ENCODE measurements around the gene HOXC5. TPM values are rescaled to one million over a fixed set of nuclear protein-coding genes. Genes with fewer than 3 reads are reported as not detected.

Gene HOXC5
- total RNA-seq (2014; rRNA removed; shearing (Covaris generic)) (not detected in 2 replicates), total RNA-seq (2022) (not detected in 2 replicates), Bru-seq, nascent RNA (not detected), BruChase-seq, experiment 1, labeled RNA remaining after a 6-hour chase (not detected), BruChase-seq, experiment 2, labeled RNA remaining after a 2-hour chase (percentile 27 among the genes with signal in this experiment)
- long read RNA-seq = 0 reads

DNA sequence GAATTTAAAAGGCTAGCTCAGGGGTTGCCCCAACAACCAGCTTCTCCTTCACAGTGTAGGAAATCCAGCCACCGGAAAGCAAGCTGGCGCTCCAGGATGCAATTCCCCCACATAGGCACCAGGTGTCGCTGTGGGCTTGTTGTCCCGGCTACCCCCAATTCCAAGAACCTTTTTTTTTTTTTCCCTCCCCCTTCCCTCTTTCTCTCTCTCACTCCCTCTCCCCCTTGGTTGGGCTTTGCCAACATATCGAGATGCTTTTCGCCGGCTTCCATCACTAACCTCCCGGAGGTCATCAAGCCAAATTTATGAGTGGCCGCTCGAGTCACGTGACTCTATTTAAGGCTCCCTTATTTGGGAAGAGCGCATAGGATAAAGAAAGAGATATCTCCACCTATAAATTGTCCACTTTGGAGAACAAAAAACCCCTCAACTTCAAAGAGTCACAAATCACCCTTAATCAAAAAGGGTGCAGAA is at the start of gene HOXC5:
HOXC5 (plus strand) TSS at position 424 of the 474 bp plus-strand sequence. CDS start 73 bp downstream, outside the sequence.
- H3K27ac ChIP-seq (ENCODE audit: low read depth, low read length, poor library complexity, severe bottlenecking) = no peak within 1 kb of the TSS
- no peaks in the 10 kb centered on the region for H3K9me3 ChIP-seq (ENCODE audit: low read length)
- TF ChIP-seq, protein P1, sequence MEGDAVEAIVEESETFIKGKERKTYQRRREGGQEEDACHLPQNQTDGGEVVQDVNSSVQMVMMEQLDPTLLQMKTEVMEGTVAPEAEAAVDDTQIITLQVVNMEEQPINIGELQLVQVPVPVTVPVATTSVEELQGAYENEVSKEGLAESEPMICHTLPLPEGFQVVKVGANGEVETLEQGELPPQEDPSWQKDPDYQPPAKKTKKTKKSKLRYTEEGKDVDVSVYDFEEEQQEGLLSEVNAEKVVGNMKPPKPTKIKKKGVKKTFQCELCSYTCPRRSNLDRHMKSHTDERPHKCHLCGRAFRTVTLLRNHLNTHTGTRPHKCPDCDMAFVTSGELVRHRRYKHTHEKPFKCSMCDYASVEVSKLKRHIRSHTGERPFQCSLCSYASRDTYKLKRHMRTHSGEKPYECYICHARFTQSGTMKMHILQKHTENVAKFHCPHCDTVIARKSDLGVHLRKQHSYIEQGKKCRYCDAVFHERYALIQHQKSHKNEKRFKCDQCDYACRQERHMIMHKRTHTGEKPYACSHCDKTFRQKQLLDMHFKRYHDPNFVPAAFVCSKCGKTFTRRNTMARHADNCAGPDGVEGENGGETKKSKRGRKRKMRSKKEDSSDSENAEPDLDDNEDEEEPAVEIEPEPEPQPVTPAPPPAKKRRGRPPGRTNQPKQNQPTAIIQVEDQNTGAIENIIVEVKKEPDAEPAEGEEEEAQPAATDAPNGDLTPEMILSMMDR (conservative IDR thresholded peaks at IDR 0.05; ENCODE audit: low read length) = peak; percentile 99
- TF ChIP-seq EZH2phosphoT487 (IDR thresholded peaks at IDR 0.05; ENCODE audit: borderline replicate concordance, low read depth, low read length) = no peak
- POLR2A ChIA-PET = interaction anchor here (0.8 to 1.8 kb wide), 7 partner anchors 9 to 169 kb away, joined by 3 to 10 read pairs (median 3); partner anchors contain the start of gene HOXC4
- CTCF ChIA-PET (ENCODE audit: unreplicated experiment) = interaction anchor here (0.5 to 1.4 kb wide), 8 partner anchors 9 to 170 kb away, joined by 3 to 10 read pairs (median 3); no protein-coding TSS in a partner anchor
- no peaks in the 10 kb centered on the region for H3K79me2 ChIP-seq (ENCODE audit: insufficient read depth, low read depth, low read length)
- peak within 1 kb of the TSS; percentile 52 for H3K4me2 ChIP-seq (ENCODE audit: low read length)
- BruUV-seq (replicated peaks) = no TSS peak
- H4K20me1 ChIP-seq (ENCODE audit: insufficient read depth, low read length) = no peaks in the 10 kb centered on the region
- H3K36me3 ChIP-seq (ENCODE audit: insufficient read depth, low read length) = no peaks in the 10 kb centered on the region
- H2AFZ ChIP-seq (ENCODE audit: low read length) = peak within 1 kb of the TSS; percentile 33; the same call in 1 of the 2 replicates
- peak; percentile 75 for DNase-seq (ENCODE audit: low spot score)
- H3K9me2 ChIP-seq (ENCODE audit: insufficient read depth, low read length) = no peaks in the 10 kb centered on the region
- H3K4me3 ChIP-seq (ENCODE audit: low read depth, low read length, poor library complexity, severe bottlenecking) = peak within 1 kb of the TSS; percentile 47
- H3K4me1 ChIP-seq (ENCODE audit: insufficient read depth, low read length, poor library complexity, severe bottlenecking) = peaks cover 46% of the 10 kb centered on the region
- intact Hi-C loops (cut with micrococcal nuclease; ENCODE audit: unreplicated experiment) = loop anchor here (1.0 to 2.0 kb wide), 4 partner anchors 26 to 169 kb away; no protein-coding TSS in a partner anchor

DNA sequence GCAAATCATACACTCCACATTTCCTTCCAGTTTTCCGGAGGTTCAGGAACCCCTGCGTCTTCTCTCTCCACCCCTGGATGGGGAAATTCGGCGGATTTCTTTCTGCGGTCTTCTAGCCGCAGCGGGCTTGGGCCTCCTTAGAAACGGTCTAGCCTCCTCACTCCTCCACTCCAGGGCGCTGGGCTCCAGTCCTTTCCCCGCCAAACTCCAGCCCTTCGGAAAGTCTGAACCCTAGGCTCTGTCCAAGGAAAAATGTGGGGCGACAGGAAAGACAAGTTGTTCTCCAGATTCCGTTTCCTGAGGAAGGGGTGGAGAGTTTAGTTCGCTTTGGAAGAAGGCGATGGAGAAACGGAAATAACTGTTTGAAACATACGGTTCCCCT is 49.3 kb upstream of the HOXC5 start:
- Histone ChIP-seq H3K79me2 (ENCODE audit: insufficient read depth, low read depth, low read length) (no peaks in the 10 kb centered on the region), H3K4me2 (ENCODE audit: low read length) (no peak overlapping the region), H3K9me2 (ENCODE audit: insufficient read depth, low read length) (no peaks in the 10 kb centered on the region), H4K20me1 (ENCODE audit: insufficient read depth, low read length) (no peaks in the 10 kb centered on the region), H2AFZ (ENCODE audit: low read length) (no peak overlapping the region), H3K4me3 (ENCODE audit: low read depth, low read length, poor library complexity, severe bottlenecking) (no peak overlapping the region), H3K27ac (ENCODE audit: low read depth, low read length, poor library complexity, severe bottlenecking) (no peak overlapping the region), H3K9me3 (ENCODE audit: low read length) (no peaks in the 10 kb centered on the region), H3K4me1 (ENCODE audit: insufficient read depth, low read length, poor library complexity, severe bottlenecking) (peaks cover 40% of the 10 kb centered on the region), H3K36me3 (ENCODE audit: insufficient read depth, low read length) (no peaks in the 10 kb centered on the region)
- ChIA-PET CTCF (ENCODE audit: unreplicated experiment) (no interaction called here), POLR2A (no interaction called here)
- no TSS peak for BruUV-seq (replicated peaks)
- no peak for DNase-seq (ENCODE audit: low spot score)
- intact Hi-C loops (cut with micrococcal nuclease; ENCODE audit: unreplicated experiment) = loop anchor here (10.0 kb wide), 2 partner anchors 189 to 279 kb away; no protein-coding TSS in a partner anchor
- TF ChIP-seq, protein P1 (conservative IDR thresholded peaks at IDR 0.05; ENCODE audit: low read length) = no peak
- TF ChIP-seq EZH2phosphoT487 (IDR thresholded peaks at IDR 0.05; ENCODE audit: borderline replicate concordance, low read depth, low read length) = no peak

All from OCI-LY7 (cell line).